ENCODE measurements around the gene SDC3.

DNA sequence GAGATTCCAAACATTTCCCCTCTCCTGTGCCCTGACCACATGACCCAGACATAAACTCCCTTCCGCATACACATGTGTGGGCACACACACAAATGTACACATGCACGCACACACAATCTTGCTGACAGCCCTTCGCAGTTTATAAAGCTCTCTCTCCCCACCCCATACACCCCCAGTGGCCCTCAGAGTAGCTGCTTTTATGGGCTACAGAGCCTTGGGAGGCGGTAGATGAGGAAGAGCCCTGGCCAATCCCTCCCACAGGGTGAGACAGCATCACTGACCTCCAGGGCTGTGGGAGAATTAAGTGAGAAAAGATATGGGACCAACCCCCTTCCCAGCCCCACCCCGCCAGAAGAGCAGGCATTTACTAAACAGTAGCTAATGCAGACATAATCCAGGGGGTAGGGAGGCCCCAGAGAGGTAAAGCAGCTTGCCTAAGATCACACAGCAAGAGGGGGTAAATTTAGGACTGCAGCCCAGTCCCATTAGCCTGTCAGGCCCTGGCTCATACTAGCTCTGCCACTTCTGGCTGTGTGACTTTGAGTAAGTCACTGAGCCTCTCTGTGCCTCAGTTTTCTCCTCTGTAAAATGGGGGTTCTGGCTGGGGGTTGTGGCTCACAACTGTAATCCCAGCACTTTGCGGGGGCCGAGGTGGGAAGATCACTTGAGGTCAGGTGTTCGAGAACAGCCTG, 5.1 kb downstream of the SDC3 start:
- TF ChIP-seq, protein P1, sequence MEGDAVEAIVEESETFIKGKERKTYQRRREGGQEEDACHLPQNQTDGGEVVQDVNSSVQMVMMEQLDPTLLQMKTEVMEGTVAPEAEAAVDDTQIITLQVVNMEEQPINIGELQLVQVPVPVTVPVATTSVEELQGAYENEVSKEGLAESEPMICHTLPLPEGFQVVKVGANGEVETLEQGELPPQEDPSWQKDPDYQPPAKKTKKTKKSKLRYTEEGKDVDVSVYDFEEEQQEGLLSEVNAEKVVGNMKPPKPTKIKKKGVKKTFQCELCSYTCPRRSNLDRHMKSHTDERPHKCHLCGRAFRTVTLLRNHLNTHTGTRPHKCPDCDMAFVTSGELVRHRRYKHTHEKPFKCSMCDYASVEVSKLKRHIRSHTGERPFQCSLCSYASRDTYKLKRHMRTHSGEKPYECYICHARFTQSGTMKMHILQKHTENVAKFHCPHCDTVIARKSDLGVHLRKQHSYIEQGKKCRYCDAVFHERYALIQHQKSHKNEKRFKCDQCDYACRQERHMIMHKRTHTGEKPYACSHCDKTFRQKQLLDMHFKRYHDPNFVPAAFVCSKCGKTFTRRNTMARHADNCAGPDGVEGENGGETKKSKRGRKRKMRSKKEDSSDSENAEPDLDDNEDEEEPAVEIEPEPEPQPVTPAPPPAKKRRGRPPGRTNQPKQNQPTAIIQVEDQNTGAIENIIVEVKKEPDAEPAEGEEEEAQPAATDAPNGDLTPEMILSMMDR (IDR thresholded peaks at IDR 0.05; ENCODE audit: insufficient read depth, low read length) = no peak
- TF ChIP-seq, protein P2, sequence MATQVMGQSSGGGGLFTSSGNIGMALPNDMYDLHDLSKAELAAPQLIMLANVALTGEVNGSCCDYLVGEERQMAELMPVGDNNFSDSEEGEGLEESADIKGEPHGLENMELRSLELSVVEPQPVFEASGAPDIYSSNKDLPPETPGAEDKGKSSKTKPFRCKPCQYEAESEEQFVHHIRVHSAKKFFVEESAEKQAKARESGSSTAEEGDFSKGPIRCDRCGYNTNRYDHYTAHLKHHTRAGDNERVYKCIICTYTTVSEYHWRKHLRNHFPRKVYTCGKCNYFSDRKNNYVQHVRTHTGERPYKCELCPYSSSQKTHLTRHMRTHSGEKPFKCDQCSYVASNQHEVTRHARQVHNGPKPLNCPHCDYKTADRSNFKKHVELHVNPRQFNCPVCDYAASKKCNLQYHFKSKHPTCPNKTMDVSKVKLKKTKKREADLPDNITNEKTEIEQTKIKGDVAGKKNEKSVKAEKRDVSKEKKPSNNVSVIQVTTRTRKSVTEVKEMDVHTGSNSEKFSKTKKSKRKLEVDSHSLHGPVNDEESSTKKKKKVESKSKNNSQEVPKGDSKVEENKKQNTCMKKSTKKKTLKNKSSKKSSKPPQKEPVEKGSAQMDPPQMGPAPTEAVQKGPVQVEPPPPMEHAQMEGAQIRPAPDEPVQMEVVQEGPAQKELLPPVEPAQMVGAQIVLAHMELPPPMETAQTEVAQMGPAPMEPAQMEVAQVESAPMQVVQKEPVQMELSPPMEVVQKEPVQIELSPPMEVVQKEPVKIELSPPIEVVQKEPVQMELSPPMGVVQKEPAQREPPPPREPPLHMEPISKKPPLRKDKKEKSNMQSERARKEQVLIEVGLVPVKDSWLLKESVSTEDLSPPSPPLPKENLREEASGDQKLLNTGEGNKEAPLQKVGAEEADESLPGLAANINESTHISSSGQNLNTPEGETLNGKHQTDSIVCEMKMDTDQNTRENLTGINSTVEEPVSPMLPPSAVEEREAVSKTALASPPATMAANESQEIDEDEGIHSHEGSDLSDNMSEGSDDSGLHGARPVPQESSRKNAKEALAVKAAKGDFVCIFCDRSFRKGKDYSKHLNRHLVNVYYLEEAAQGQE (IDR thresholded peaks at IDR 0.05; ENCODE audit: insufficient replicate concordance, low read depth) = no peak
- TF ChIP-seq POLR2AphosphoS5 (IDR thresholded peaks at IDR 0.05; ENCODE audit: low read depth) (no peak), SPI1 (IDR thresholded peaks at IDR 0.05; ENCODE audit: borderline replicate concordance, low read depth) (no peak), GABPA (IDR thresholded peaks at IDR 0.05; ENCODE audit: low read depth) (no peak)

Measured in HL-60 (cell line).